SK-N-SH treated with all-trans-retinoic acid at 6 μM for 48 hours (cell line): ENCODE results near the gene CFD.

ENCODE experiments used
- ARNTL ChIP-seq: fragments of 450-650 bp; formaldehyde crosslinking; IDR thresholded peaks from 2 replicates; pipeline ENCODE4 v1.5.0; 2020; ENCODE audit warnings: low read depth, mild to moderate bottlenecking, moderate library complexity, borderline replicate concordance
- CREB5 ChIP-seq: fragments of 250-450 bp; sonication (Bioruptor Pico); IDR thresholded peaks from 2 replicates; pipeline ENCODE4 v1.5.1; 2020; ENCODE audit warnings: low read depth, mild to moderate bottlenecking, moderate library complexity
- CSRNP3 ChIP-seq: fragments of 250-450 bp; sonication (Bioruptor Pico); IDR thresholded peaks from 2 replicates; pipeline ENCODE4 v1.5.1; 2021; ENCODE audit warnings: mild to moderate bottlenecking, moderate library complexity
- ESRRG ChIP-seq: fragments of 250-450 bp; sonication (Bioruptor Pico); IDR thresholded peaks from 2 replicates; pipeline ENCODE4 v1.6.1; 2021; ENCODE audit warnings: mild to moderate bottlenecking
- GLIS3 ChIP-seq: fragments of 250-450 bp; sonication (Bioruptor Pico); IDR thresholded peaks from 2 replicates; pipeline ENCODE4 v1.5.0; 2020; ENCODE audit warnings: mild to moderate bottlenecking, moderate library complexity
- OSR1 ChIP-seq: fragments of 250-450 bp; sonication (Bioruptor Pico); IDR thresholded peaks from 2 replicates; pipeline ENCODE4 v1.8.0; 2022; ENCODE audit warnings: moderate library complexity, mild to moderate bottlenecking, inconsistent platforms
- PATZ1 ChIP-seq: fragments of 250-450 bp; sonication (Bioruptor Pico); IDR thresholded peaks from 2 replicates; pipeline ENCODE4 v1.8.0; 2020; ENCODE audit warnings: mild to moderate bottlenecking, moderate library complexity, borderline replicate concordance
- TOX ChIP-seq: fragments of 250-450 bp; sonication (Bioruptor Pico); IDR thresholded peaks from 2 replicates; pipeline ENCODE4 v1.8.0; 2021; ENCODE audit warnings: mild to moderate bottlenecking, moderate library complexity, borderline replicate concordance
- ZC3H10 ChIP-seq: fragments of 250-450 bp; sonication (Bioruptor Pico); IDR thresholded peaks from 2 replicates; pipeline ENCODE4 v1.5.1; 2021; ENCODE audit warnings: mild to moderate bottlenecking, moderate library complexity
- ZFP3 ChIP-seq: fragments of 250-450 bp; sonication (Bioruptor Pico); IDR thresholded peaks from 2 replicates; pipeline ENCODE4 v1.5.0; 2020; ENCODE audit warnings: mild to moderate bottlenecking, moderate library complexity
- ZFP30 ChIP-seq: fragments of 450-650 bp; formaldehyde crosslinking; IDR thresholded peaks from 2 replicates; pipeline ENCODE4 v1.5.0; 2022; ENCODE audit warnings: mild to moderate bottlenecking, moderate library complexity
- ZNF8 ChIP-seq: fragments of 450-650 bp; formaldehyde crosslinking; IDR thresholded peaks from 2 replicates; pipeline ENCODE4 v1.5.0; 2020; ENCODE audit warnings: mild to moderate bottlenecking, moderate library complexity

- TF ChIP-seq CREB5 (CRISPR knock-in tag) (no peak), PATZ1 (CRISPR knock-in tag) (no peak), ARNTL (CRISPR knock-in tag) (no peak), ZC3H10 (CRISPR knock-in tag) (no peak), ZFP30 (CRISPR knock-in tag) (no peak), ESRRG (no peak), GLIS3 (CRISPR knock-in tag) (no peak), ZFP3 (CRISPR knock-in tag) (no peak), ZNF8 (CRISPR knock-in tag) (no peak), CSRNP3 (CRISPR knock-in tag) (no peak), OSR1 (CRISPR knock-in tag) (no peak), TOX (CRISPR knock-in tag) (no peak)
Observed at GRCh38 chr19:885536-886224, 26.2 kb downstream of the CFD start.
